Stimulated activated CD4-positive, alpha-beta T cell treated with anti-CD3 and anti-CD28 coated beads, Interleukin-4, amount 100 ng/mL, for 1 hour (primary cell): ENCODE measurements around the gene DDX49.
"Not testable (repeated sequence)": the region's sequence is repeated elsewhere in the genome, so short reads cannot be mapped to it uniquely, and the experiment has no call there.

Experiments used
- DNase-seq: peaks from one replicate; pipeline ENCODE4 v3.0.0-alpha.2; 2020

DDX49 gene

GRCh38 chr19:18895824-18896341 lies 23.6 kb upstream of the DDX49 start, which contains the start of gene CERS1:
CERS1 (minus strand) TSS chr19:18896158; CDS start chr19:18896072, 86 bp downstream.
- no peak for DNase-seq

GRCh38 chr19:18896421-18896841 lies 23.1 kb upstream of the DDX49 start:
- DNase-seq, result no peak

GRCh38 chr19:18897094-18898029 lies 22.2 kb upstream of the DDX49 start:
- no peak for DNase-seq

- no peak for DNase-seq
These were observed 21.4 kb upstream of the DDX49 start for GRCh38 chr19:18898081-18898606.

GRCh38 chr19:18898607-18899408 lies 20.7 kb upstream of the DDX49 start:
- DNase-seq, result no peak

GRCh38 chr19:18899624-18900560 lies 19.6 kb upstream of the DDX49 start:
- DNase-seq, result no peak

GRCh38 chr19:18900700-18901481 lies 18.6 kb upstream of the DDX49 start:
- DNase-seq, result no peak

GRCh38 chr19:18901491-18901890 lies 18.0 kb upstream of the DDX49 start:
- DNase-seq, result no peak

- not testable (repeated sequence) for DNase-seq
These were observed 17.0 kb upstream of the DDX49 start for GRCh38 chr19:18902519-18902918.

- no peak for DNase-seq
These were observed 16.1 kb upstream of the DDX49 start for GRCh38 chr19:18903156-18904037.

GRCh38 chr19:18904334-18905057 lies 15.0 kb upstream of the DDX49 start:
- no peak for DNase-seq

GRCh38 chr19:18905058-18905456 lies 14.5 kb upstream of the DDX49 start:
- no peak for DNase-seq

DNA sequence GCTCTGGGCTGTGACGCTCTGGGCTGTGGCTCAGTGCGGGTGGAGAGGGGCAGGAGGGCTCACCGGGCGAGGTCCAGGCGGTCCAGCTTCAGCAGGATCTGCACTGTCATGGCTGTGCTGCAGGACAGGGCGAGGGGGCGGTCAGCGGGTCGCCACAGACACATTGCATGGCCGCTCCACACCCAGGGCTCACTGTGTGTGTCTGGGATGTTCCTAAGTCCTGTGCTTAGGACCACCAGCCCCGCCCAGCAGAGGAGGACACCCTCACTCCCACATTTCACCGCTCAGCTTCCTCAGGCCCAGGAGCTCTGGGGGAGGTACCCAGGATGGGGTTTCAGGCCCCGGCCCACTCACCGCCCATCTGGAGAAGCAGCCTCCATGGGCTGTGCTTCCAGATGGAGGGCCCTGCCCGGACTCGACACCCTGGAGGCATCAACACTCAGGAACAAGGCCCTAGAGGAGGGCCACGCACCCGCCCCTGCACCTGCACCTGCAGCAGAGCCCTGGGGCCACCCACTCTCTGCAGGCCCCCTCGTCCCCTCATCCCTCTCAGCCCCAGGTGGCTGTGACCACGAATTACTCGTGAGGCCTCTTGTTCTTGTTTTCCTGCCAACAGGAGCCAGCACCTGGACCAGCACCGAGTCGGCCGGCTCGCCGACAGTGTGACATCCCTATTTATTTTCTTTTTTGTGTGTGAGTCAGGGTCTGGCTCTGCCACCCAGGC lies 13.8 kb upstream of the DDX49 start:
- DNase-seq, result no peak

GRCh38 chr19:18906605-18907519 lies 12.7 kb upstream of the DDX49 start:
- DNase-seq, result no peak

- DNase-seq, result no peak
These were observed 10.4 kb upstream of the DDX49 start for GRCh38 chr19:18908917-18909619.

- no peak for DNase-seq
These were observed 9.5 kb upstream of the DDX49 start for GRCh38 chr19:18910010-18910409.
